SK-N-MC (cell line): ENCODE measurements around the gene MAPT.

Experiments used
- DNase-seq: peaks from one replicate; pipeline ENCODE4 v3.0.0-alpha.2; 2011; ENCODE audit warnings: low read depth, low spot score
- H3K27ac ChIP-seq: fragments of 200-600 bp; sonication (generic); 2 replicates; pipeline ENCODE4 v1.5.1; 2016; ENCODE audit warnings: mixed run types
- H3K36me3 ChIP-seq: fragments of 200-600 bp; sonication (generic); 2 replicates; pipeline ENCODE4 v1.6.1; 2017; ENCODE audit warnings: antibody characterized with exemption, low read length, mixed read lengths; ENCODE audit not compliant: insufficient read depth
- H3K4me3 ChIP-seq: fragments of 200-600 bp; sonication (generic); 2 replicates; pipeline ENCODE4 v1.5.1; 2016
- H3K9ac ChIP-seq: fragments of 200-600 bp; sonication (generic); 2 replicates; pipeline ENCODE4 v1.8.0; 2017; ENCODE audit warnings: mixed run types, mixed read lengths; ENCODE audit not compliant: insufficient read length
- H3K9me3 ChIP-seq: fragments of 200-600 bp; sonication (generic); 2 replicates; pipeline ENCODE4 v1.6.1; 2017; ENCODE audit warnings: low read depth, mild to moderate bottlenecking, antibody characterized with exemption, low read length, moderate library complexity, mixed read lengths
- EZH2 ChIP-seq: fragments of 200-600 bp; sonication (generic); IDR thresholded peaks from one replicate; pipeline ENCODE4 v1.6.1; 2017; ENCODE audit warnings: antibody characterized with exemption
- FOXP2 ChIP-seq: optimal IDR thresholded peaks from 2 replicates; pipeline ENCODE3; 2011; ENCODE audit warnings: mild to moderate bottlenecking, moderate library complexity; ENCODE audit not compliant: insufficient read depth; ENCODE audit errors: extremely low read length, control extremely low read depth
- POLR2AphosphoS5 ChIP-seq: IDR thresholded peaks from 2 replicates; pipeline ENCODE4 v1.6.1; 2012; ENCODE audit warnings: mild to moderate bottlenecking, low read depth, low read length, borderline replicate concordance

The MAPT gene

DNA sequence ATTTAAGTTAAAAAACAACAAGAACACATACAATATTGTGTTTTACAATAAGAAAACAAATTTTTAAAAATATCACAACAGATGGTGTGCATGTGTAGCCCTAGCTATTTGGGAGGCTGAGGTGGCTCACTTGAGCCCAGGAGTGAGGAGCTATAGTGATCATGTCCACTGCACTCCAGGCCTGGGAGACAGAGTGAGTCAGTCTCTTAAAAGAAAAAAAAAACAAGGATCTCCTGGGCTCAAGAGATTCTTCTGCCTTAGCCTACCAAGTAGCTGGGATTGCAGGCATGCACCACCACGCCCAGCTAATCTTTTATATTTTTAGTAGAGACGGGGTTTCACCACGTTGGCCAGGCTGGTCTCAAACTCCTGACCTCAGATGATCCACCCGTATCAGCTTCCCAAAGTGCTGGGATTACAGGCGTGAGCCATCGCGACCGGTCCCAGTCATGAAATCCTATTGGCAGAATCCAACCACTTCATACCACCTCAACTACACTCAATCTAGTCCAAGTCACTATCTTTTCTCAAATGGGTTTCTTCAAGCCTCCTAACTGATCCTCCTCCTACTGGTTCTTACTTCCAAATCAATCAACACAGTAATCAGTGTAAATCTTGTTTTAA lies 159.7 kb downstream of the MAPT start:
- TF ChIP-seq EZH2 (no peak), FOXP2 (no peak), POLR2AphosphoS5 (no peak)
- no peaks in the 10 kb centered on the region for H3K9me3 ChIP-seq
- H3K36me3 ChIP-seq = peaks cover 59% of the 10 kb centered on the region
- H3K27ac ChIP-seq = no peak overlapping the region
- no peak overlapping the region for H3K9ac ChIP-seq
- DNase-seq = no peak
- H3K4me3 ChIP-seq = no peak overlapping the region

DNA sequence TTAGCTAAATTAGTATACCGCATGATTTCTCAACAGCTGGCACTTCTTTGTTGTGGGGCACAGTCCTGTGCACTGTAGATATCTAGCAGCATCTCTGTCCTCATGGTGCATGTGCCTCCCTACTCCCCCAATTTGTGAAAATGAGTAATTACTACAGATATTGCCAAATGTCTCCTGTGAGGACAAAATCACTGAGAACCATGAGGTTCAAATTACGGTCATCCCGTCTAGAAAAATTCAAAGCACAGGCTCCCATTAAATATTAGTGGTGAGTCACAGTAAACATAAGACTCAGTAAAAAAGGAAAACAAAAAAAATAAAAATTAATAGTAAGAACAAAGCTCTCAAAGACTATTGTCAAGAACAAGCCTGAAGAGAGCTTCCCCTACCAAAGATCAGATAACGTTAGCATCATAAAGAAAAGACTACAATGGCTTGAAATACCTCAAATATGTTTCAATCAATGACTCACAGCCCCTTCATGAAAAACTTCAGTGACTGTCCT lies 162.5 kb downstream of the MAPT start:
- no peak overlapping the region for H3K9ac ChIP-seq
- no peak for DNase-seq
- TF ChIP-seq POLR2AphosphoS5 (no peak), EZH2 (no peak), FOXP2 (no peak)
- H3K36me3 ChIP-seq = peaks cover 44% of the 10 kb centered on the region
- no peak overlapping the region for H3K27ac ChIP-seq
- H3K4me3 ChIP-seq = no peak overlapping the region
- H3K9me3 ChIP-seq = no peaks in the 10 kb centered on the region

DNA sequence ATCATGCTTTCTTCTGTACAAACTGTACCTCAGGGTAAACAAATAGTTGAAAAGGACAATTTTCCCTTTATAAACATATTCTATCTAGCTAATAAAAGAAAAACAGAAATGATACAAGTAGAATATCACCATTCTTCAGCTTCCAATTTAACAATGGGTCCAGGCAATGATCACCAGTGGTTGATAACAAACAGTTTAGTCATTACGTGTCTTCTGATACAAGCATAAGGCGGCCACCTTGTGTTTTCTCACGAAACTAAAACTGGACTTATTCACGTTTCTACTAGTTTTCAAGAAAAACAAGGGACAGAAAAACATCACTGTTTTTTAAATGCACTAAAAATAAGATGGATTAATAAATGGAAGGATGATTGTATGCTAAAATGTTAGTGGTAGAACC lies 163.0 kb downstream of the MAPT start:
- Histone ChIP-seq H3K9me3 (no peaks in the 10 kb centered on the region), H3K27ac (0 out of 2 replicates have a peak overlapping the region, but pooled peaks have one; percentile 7), H3K4me3 (no peak overlapping the region), H3K9ac (no peak overlapping the region), H3K36me3 (peaks cover 40% of the 10 kb centered on the region)
- no peak for DNase-seq
- no peak for TF ChIP-seq FOXP2
- TF ChIP-seq POLR2AphosphoS5 = no peak
- TF ChIP-seq EZH2 = no peak

DNA sequence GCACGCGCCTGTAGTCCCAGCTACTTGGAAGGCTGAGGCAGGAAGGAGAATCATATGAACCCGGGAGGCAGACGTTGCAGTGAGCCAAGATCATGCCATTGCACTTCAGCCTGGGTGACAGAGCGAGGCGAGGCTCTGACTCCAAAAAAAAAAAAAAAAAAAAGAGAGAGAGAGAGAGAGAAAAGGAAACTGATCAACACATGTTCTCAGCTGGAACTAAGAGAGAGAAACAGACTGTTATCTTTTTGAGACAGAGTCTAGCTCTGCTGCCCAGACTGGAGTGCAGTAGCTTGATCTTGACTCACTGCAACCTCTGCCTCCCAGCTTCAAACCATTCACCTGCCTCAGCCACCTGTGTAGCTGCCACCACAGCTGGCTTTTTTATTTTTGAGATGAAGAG lies 165.1 kb downstream of the MAPT start:
- TF ChIP-seq FOXP2 = no peak
- TF ChIP-seq EZH2 = no peak
- no peak for TF ChIP-seq POLR2AphosphoS5

DNA sequence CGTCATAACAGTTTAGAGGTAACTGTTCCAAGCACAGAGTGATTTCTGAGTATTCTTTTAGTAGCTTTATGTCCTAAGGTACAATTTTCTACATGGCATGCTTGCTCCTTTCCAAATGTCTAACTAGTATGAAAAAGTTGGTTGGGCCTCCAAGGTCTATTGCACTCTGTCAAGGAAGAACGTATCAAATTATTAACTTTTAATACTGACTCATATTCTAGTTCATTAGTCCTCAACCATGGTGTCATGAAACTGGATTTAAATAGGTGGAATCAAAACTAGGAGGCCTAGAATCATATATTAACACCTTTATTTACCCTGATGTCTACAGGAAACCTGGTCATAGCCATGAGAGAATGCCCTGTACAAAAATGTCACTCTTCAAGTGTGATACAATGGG lies 166.1 kb downstream of the MAPT start:
- TF ChIP-seq EZH2 = no peak
- no peak for TF ChIP-seq FOXP2
- TF ChIP-seq POLR2AphosphoS5 = no peak
- Histone ChIP-seq H3K9ac (no peak overlapping the region), H3K27ac (peak overlapping the region; percentile 14; the same call in 1 of the 2 replicates), H3K4me3 (no peak overlapping the region), H3K9me3 (no peaks in the 10 kb centered on the region), H3K36me3 (peaks cover 52% of the 10 kb centered on the region)
- DNase-seq = no peak

More for the DNA sequence above, 165.1 kb downstream of the MAPT start:
- Histone ChIP-seq H3K27ac (no peak overlapping the region), H3K9ac (no peak overlapping the region), H3K9me3 (no peaks in the 10 kb centered on the region), H3K36me3 (peaks cover 49% of the 10 kb centered on the region), H3K4me3 (no peak overlapping the region)
- no peak for DNase-seq

DNA sequence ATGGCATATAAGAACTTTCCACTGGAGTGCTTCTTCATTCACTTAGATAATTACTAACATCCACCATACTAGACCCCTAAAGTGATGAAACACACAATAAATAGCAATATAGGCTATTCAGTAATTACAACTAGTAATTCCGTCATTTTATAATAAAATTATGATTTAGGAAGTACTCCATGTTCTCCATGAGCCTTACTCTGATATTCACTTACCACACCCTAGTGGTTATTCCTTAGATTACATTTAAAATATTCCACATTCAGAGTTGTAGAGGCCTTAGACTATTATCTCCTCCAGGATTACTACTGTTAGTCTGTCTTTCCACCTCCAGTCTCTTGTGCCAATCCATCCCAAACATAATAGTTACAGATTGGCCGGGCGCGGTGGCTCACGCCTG lies 167.1 kb downstream of the MAPT start:
- Histone ChIP-seq H3K4me3 (no peak overlapping the region), H3K9ac (no peak overlapping the region), H3K36me3 (peaks cover 60% of the 10 kb centered on the region), H3K9me3 (no peaks in the 10 kb centered on the region), H3K27ac (no peak overlapping the region)
- TF ChIP-seq FOXP2 = no peak
- no peak for TF ChIP-seq POLR2AphosphoS5
- no peak for TF ChIP-seq EZH2
- DNase-seq = no peak

DNA sequence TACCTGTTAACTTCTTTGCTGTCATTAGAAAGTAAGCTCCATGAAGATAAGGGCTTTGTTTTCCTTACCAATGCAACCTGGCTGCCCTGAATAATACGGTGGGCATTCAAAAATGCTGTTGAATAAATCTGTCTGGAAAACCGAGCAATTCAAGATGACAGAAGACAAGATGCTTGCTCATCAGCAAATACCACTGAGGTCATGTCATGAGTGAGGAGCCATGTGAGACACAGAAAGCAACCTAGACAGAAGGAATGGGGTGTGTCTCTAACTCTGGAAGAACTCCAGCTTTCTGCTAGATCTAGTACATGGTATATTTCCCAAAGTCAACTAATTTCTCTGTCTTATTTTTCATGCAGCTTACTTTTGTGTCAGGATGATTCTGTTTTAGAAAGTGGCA lies 168.9 kb downstream of the MAPT start:
- no peak overlapping the region for H3K9ac ChIP-seq
- TF ChIP-seq FOXP2 (no peak), POLR2AphosphoS5 (no peak), EZH2 (no peak)
- no peak overlapping the region for H3K4me3 ChIP-seq
- no peaks in the 10 kb centered on the region for H3K9me3 ChIP-seq
- H3K27ac ChIP-seq = peak overlapping the region; percentile 48
- no peak for DNase-seq
- peaks cover 64% of the 10 kb centered on the region for H3K36me3 ChIP-seq

DNA sequence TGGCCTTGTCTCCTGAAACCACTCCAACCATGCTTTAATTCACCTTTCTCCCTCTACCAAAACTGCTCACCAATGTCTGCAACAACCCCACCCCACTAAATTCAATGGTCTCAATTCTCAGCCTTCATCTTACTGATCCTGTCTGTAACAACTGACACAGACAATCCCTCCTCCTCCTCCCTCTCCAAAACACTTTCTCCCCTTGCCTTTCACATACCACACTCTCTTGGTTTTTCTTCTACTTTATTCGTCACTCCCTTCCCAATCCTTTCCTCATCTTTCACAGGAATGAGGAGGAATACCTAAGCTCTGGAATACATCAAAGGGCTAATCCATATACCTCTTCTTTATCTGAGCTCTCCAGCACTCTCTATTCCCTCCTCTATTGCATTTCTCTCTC lies 170.1 kb downstream of the MAPT start:
- H3K36me3 ChIP-seq = peaks cover 64% of the 10 kb centered on the region
- peak overlapping the region; percentile 48 for H3K27ac ChIP-seq

DNA sequence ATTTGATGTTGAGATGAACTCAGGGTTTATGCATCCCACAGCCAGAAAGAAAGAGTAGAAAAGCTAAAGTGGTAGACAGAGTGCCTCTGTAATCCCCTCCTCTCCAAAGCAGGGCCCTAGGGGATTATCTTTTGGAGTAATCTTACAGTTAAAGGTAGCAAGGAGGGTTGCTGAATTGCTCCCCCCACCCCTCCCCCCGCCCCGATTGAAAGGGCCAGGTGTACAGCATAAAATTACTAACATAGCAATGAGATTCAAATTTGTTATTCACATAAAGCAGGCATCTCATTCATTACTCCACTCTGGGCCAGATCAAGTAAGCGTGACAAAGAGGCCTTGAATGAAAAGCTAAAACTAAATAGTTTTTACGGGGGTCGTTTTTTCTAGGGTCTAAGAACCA lies 177.4 kb downstream of the MAPT start:
- Histone ChIP-seq H3K4me3 (no peak overlapping the region), H3K9me3 (no peaks in the 10 kb centered on the region), H3K27ac (no peak overlapping the region; the same call in 1 of the 2 replicates), H3K36me3 (peaks cover 19% of the 10 kb centered on the region), H3K9ac (no peak overlapping the region)
- TF ChIP-seq EZH2 (no peak), FOXP2 (no peak), POLR2AphosphoS5 (no peak)
- no peak for DNase-seq

More for the DNA sequence above, 170.1 kb downstream of the MAPT start:
- no peak for DNase-seq
- Histone ChIP-seq H3K9me3 (no peaks in the 10 kb centered on the region), H3K9ac (no peak overlapping the region), H3K4me3 (no peak overlapping the region)
- no peak for TF ChIP-seq POLR2AphosphoS5
- TF ChIP-seq FOXP2 = no peak
- TF ChIP-seq EZH2 = no peak
